Measurements from ENCODE around the gene ZNF263. TPM values are rescaled to one million over a fixed set of nuclear protein-coding genes. Genes with fewer than 3 reads are reported as not detected.

ZNF263 gene
- total RNA-seq, 1 experiment from 2014 or later = 53.5 TPM

DNA sequence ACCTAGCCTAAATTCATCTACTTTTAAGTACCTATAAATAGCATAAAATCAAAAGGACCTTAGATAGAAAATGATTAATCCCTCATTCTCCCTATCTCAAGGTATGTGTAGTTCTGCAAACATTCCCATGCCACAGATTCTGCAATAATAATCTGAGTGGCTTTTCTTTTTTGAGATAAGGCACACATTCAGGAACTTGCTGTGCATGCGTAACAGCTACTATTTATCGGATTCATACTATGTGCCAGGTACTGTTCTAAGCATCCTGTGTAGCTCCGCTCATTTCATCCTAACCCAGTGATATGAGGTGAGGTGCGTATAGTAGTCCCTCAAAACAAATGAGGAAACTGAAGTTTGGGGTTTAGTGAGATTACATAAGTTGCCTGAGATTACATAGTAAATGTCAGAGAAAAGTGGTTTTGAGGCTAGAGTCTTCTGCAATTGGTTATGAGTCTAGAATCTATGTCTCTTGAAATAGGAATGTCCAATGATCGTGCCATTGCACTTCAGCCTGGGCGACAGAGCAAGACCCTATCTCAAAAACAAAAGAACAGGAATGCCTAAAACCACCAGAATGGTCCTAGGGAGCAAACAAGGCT, 2.0 kb upstream of the ZNF263 start:
- ChIA-PET POLR2A (no interaction called here), CTCF (no interaction called here)
- Histone ChIP-seq H3K4me1 (ENCODE audit: control insufficient read depth, insufficient read depth, low read length) (no peaks in the 10 kb centered on the region; the same call in 1 of the 2 replicates), H3K27ac (ENCODE audit: low read length) (no peak overlapping the region), H3K9me3 (ENCODE audit: control insufficient read depth, insufficient read depth, low read depth, low read length) (peaks cover 17% of the 10 kb centered on the region), H3K36me3 (ENCODE audit: control insufficient read depth, insufficient read depth, low read length) (peaks cover 2% of the 10 kb centered on the region), H3K27me3 (ENCODE audit: control insufficient read depth, insufficient read depth, low read length) (no peaks in the 10 kb centered on the region; the same call in 1 of the 2 replicates), H3K4me3 (ENCODE audit: low read depth in 2 of 2, low read length in 2 of 2) (no peak overlapping the region)
- TF ChIP-seq POLR2AphosphoS5 (IDR thresholded peaks at IDR 0.05; ENCODE audit: low read depth, low read length) (no peak), TCF7L2 (IDR thresholded peaks at IDR 0.05; ENCODE audit: low read depth, low read length) (no peak), REST (IDR thresholded peaks at IDR 0.05; ENCODE audit: insufficient read depth in 1 of 2, low read depth in 2 of 2, low read length in 1 of 2) (no peak), SIN3A (IDR thresholded peaks at IDR 0.05; ENCODE audit: borderline replicate concordance, insufficient read depth, low read depth, low read length) (no peak)
- TF ChIP-seq, protein P1, sequence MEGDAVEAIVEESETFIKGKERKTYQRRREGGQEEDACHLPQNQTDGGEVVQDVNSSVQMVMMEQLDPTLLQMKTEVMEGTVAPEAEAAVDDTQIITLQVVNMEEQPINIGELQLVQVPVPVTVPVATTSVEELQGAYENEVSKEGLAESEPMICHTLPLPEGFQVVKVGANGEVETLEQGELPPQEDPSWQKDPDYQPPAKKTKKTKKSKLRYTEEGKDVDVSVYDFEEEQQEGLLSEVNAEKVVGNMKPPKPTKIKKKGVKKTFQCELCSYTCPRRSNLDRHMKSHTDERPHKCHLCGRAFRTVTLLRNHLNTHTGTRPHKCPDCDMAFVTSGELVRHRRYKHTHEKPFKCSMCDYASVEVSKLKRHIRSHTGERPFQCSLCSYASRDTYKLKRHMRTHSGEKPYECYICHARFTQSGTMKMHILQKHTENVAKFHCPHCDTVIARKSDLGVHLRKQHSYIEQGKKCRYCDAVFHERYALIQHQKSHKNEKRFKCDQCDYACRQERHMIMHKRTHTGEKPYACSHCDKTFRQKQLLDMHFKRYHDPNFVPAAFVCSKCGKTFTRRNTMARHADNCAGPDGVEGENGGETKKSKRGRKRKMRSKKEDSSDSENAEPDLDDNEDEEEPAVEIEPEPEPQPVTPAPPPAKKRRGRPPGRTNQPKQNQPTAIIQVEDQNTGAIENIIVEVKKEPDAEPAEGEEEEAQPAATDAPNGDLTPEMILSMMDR (IDR thresholded peaks at IDR 0.05) = no peak
- ATAC-seq = no peak
- DNase-seq (ENCODE audit: low read depth, low spot score) = no peak
- intact Hi-C loops (cut with micrococcal nuclease; ENCODE audit: unreplicated experiment) (no loop called here), in situ Hi-C loops (cut with HindIII; ENCODE audit: low pct_unique_long_range_greater_than_20kb, low sequenced_read_pairs) (no loop called here)
- no TSS peak for BruUV-seq (replicated peaks)

DNA sequence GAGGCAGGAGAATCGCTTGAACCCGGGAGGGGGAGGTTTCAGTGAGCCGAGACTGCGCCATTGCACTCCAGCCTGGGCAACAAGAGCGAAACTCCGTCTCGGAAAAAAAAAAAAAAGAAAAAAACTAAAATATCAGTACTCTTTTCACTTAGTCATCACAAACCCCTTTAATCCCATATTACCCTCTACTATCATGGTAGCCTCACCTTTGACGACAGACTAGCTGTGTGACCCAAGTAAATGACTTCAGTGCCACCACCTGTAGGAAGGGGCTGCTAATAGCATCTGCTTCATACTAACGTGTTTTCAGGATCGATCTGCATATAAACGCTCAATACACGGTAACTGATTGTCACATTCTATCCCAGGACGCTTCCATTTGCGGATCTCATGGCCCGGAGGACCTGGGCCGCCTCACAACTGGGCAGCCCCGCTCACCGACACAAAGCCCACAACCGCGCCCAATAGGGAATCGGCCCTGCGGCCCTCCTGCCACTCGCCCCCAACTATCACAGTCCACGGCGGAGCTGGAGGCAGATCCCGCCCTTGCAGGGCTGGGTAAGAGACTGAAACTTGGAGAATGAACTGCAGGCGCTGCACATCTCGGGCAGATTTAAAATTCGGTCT, 1.1 kb upstream of the ZNF263 start:
- in situ Hi-C loops (cut with HindIII; ENCODE audit: low pct_unique_long_range_greater_than_20kb, low sequenced_read_pairs) (no loop called here), intact Hi-C loops (cut with micrococcal nuclease; ENCODE audit: unreplicated experiment) (no loop called here)
- H3K4me3 ChIP-seq (ENCODE audit: low read depth in 2 of 2, low read length in 2 of 2) = peak overlapping the region; percentile 96 to 99
- CTCF ChIA-PET = interaction anchor here (1.5 kb wide), 1 partner anchor 15 kb away, joined by 6 read pairs; no protein-coding TSS in a partner anchor
- TF ChIP-seq SIN3A (IDR thresholded peaks at IDR 0.05; ENCODE audit: borderline replicate concordance, insufficient read depth, low read depth, low read length) (no peak), REST (IDR thresholded peaks at IDR 0.05; ENCODE audit: insufficient read depth in 1 of 2, low read depth in 2 of 2, low read length in 1 of 2) (no peak)
- no TSS peak for BruUV-seq (replicated peaks)
- peak; percentile 73 for ATAC-seq
- POLR2A ChIA-PET = no interaction called here
- H3K27me3 ChIP-seq (ENCODE audit: control insufficient read depth, insufficient read depth, low read length) = no peaks in the 10 kb centered on the region; the same call in 1 of the 2 replicates
- DNase-seq (ENCODE audit: low read depth, low spot score) = no peak
- peaks cover 7% of the 10 kb centered on the region for H3K36me3 ChIP-seq (ENCODE audit: control insufficient read depth, insufficient read depth, low read length)
- peak overlapping the region; percentile 95 for H3K27ac ChIP-seq (ENCODE audit: low read length)
- H3K4me1 ChIP-seq (ENCODE audit: control insufficient read depth, insufficient read depth, low read length) = no peaks in the 10 kb centered on the region; the same call in 1 of the 2 replicates
- H3K9me3 ChIP-seq (ENCODE audit: control insufficient read depth, insufficient read depth, low read depth, low read length) = peaks cover 26% of the 10 kb centered on the region
